DOHH2 (cell line): ENCODE data around the gene ARHGEF33.

Experiments
- H3F3A ChIP-seq: fragments of 200-600 bp; sonication (generic), shearing (Covaris generic); 2 replicates; pipeline ENCODE4 v1.6.0; 2016; ENCODE audit warnings: antibody characterized with exemption, mild to moderate bottlenecking; ENCODE audit not compliant: control insufficient read depth, insufficient read depth
- H3K27ac ChIP-seq: fragments of 200-600 bp; sonication (generic); 2 replicates; pipeline ENCODE4 v1.5.1; 2014; ENCODE audit warnings: low read depth, mild to moderate bottlenecking, low read length, moderate library complexity
- H3K27me3 ChIP-seq: fragments of 200-600 bp; sonication (generic); 2 replicates; pipeline ENCODE4 v1.6.1; 2014; ENCODE audit warnings: mild to moderate bottlenecking, low read length, mixed read lengths; ENCODE audit not compliant: control insufficient read depth
- H3K36me3 ChIP-seq: fragments of 200-600 bp; sonication (generic); 2 replicates; pipeline ENCODE4 v1.6.1; 2014; ENCODE audit warnings: mild to moderate bottlenecking, low read length, moderate library complexity, mixed read lengths; ENCODE audit not compliant: control insufficient read depth
- H3K4me1 ChIP-seq: fragments of 200-600 bp; sonication (generic); 2 replicates; pipeline ENCODE4 v1.6.1; 2014; ENCODE audit warnings: mild to moderate bottlenecking, low read length, mixed read lengths; ENCODE audit not compliant: control insufficient read depth
- H3K4me2 ChIP-seq: fragments of 200-600 bp; sonication (generic); 2 replicates; pipeline ENCODE4 v1.6.0; 2014; ENCODE audit warnings: mild to moderate bottlenecking, low read length, moderate library complexity
- H3K4me3 ChIP-seq: fragments of 200-600 bp; sonication (generic); 2 replicates; pipeline ENCODE4 v1.5.1; 2014; ENCODE audit warnings: mild to moderate bottlenecking, low read length, mixed read lengths
- H3K79me2 ChIP-seq: fragments of 200-600 bp; sonication (generic); 2 replicates; pipeline ENCODE4 v1.6.1; 2014; ENCODE audit warnings: mild to moderate bottlenecking, low read length, mixed read lengths; ENCODE audit not compliant: control insufficient read depth
- H3K9me2 ChIP-seq: fragments of 200-600 bp; sonication (generic); replicated peaks from 2 replicates; pipeline ENCODE4 v1.6.1; 2014; ENCODE audit warnings: mild to moderate bottlenecking, low read length, mixed read lengths; ENCODE audit not compliant: control insufficient read depth
- H3K9me3 ChIP-seq: fragments of 200-600 bp; sonication (generic); 2 replicates; pipeline ENCODE4 v1.6.1; 2014; ENCODE audit warnings: antibody characterized with exemption, low read length, mixed read lengths; ENCODE audit not compliant: control insufficient read depth, insufficient read depth
- H4K20me1 ChIP-seq: fragments of 200-600 bp; sonication (generic); 2 replicates; pipeline ENCODE4 v1.6.0; 2014; ENCODE audit warnings: low read depth, mild to moderate bottlenecking, antibody characterized with exemption, low read length, moderate library complexity; ENCODE audit not compliant: control insufficient read depth, insufficient read depth
- CTCF ChIP-seq: fragments of 200-600 bp; sonication (generic); IDR thresholded peaks from one replicate; pipeline ENCODE4 v1.5.1; 2014; ENCODE audit warnings: antibody characterized with exemption, mild to moderate bottlenecking, low read depth, low read length; ENCODE audit not compliant: poor library complexity, severe bottlenecking
- EZH2phosphoT487 ChIP-seq: fragments of 200-600 bp; sonication (generic); IDR thresholded peaks from 2 replicates; pipeline ENCODE4 v1.6.1; 2017; ENCODE audit warnings: borderline replicate concordance, mild to moderate bottlenecking, antibody characterized with exemption, low read length, moderate library complexity, mixed read lengths

The ARHGEF33 gene

GRCh38 chr2:38889575-38889974 lies at the start of gene ARHGEF33:
Gene ARHGEF33 (plus strand): TSS chr2:38889875. CDS start chr2:38919448, 29,573 bp downstream.
- Histone ChIP-seq H3K9me3 (no peaks in the 10 kb centered on the region), H3K36me3 (no peaks in the 10 kb centered on the region), H3F3A (no peaks in the 10 kb centered on the region), H3K27me3 (no peaks in the 10 kb centered on the region), H3K4me2 (no peak within 1 kb of the TSS), H3K4me3 (no peak within 1 kb of the TSS), H3K4me1 (no peaks in the 10 kb centered on the region), H3K9me2 (no peaks in the 10 kb centered on the region), H4K20me1 (no peaks in the 10 kb centered on the region), H3K79me2 (no peaks in the 10 kb centered on the region), H3K27ac (no peak within 1 kb of the TSS)
- no peak for TF ChIP-seq EZH2phosphoT487
- no peak for TF ChIP-seq CTCF

GRCh38 chr2:38850045-38850444 lies 39.6 kb upstream of the ARHGEF33 start:
- H3K9me2 ChIP-seq = no peaks in the 10 kb centered on the region
- H3K27ac ChIP-seq = no peak overlapping the region
- H3K4me3 ChIP-seq = no peak overlapping the region
- no peaks in the 10 kb centered on the region for H4K20me1 ChIP-seq
- TF ChIP-seq EZH2phosphoT487 (no peak), CTCF (no peak)
- no peaks in the 10 kb centered on the region for H3K9me3 ChIP-seq
- H3K4me1 ChIP-seq = no peaks in the 10 kb centered on the region
- peaks cover 10% of the 10 kb centered on the region for H3K36me3 ChIP-seq
- no peaks in the 10 kb centered on the region for H3F3A ChIP-seq
- H3K27me3 ChIP-seq = no peaks in the 10 kb centered on the region
- no peaks in the 10 kb centered on the region for H3K79me2 ChIP-seq
- H3K4me2 ChIP-seq = no peak overlapping the region

- Histone ChIP-seq H3K9me3 (no peaks in the 10 kb centered on the region), H3K9me2 (no peaks in the 10 kb centered on the region)
These were observed 33.5 kb upstream of the ARHGEF33 start for GRCh38 chr2:38856165-38856564.

More at GRCh38 chr2:38856165-38856564, 33.5 kb upstream of the ARHGEF33 start:
- H3K4me1 ChIP-seq = no peaks in the 10 kb centered on the region
- H3K79me2 ChIP-seq = no peaks in the 10 kb centered on the region
- H4K20me1 ChIP-seq = no peaks in the 10 kb centered on the region
- H3F3A ChIP-seq = no peaks in the 10 kb centered on the region
- no peak overlapping the region for H3K4me3 ChIP-seq
- no peak overlapping the region for H3K4me2 ChIP-seq
- no peak for TF ChIP-seq EZH2phosphoT487
- no peak for TF ChIP-seq CTCF
- peaks cover 27% of the 10 kb centered on the region for H3K36me3 ChIP-seq
- H3K27ac ChIP-seq = no peak overlapping the region
- H3K27me3 ChIP-seq = no peaks in the 10 kb centered on the region
